Cerebellar cortex (tissue), 1 donor: Measurements from ENCODE around the gene GLRA2.
"Not testable (repeated sequence)": the region's sequence is repeated elsewhere in the genome, so short reads cannot be mapped to it uniquely, and the experiment has no call there.

ENCODE experiments used
- DNase-seq: peaks from one replicate; pipeline ENCODE4 v3.0.0-alpha.2; 2015; ENCODE audit warnings: low spot score

The GLRA2 gene

GRCh38 chrX:14591976-14592375 is 62.6 kb downstream of the GLRA2 start:
- DNase-seq: no peak

GRCh38 chrX:14594521-14594920 is 65.2 kb downstream of the GLRA2 start:
- peak; percentile 41 for DNase-seq

GRCh38 chrX:14598330-14598729 is 69.0 kb downstream of the GLRA2 start:
- DNase-seq: no peak

- peak; percentile 65 for DNase-seq
These were observed 78.2 kb downstream of the GLRA2 start for GRCh38 chrX:14607446-14607985.

GRCh38 chrX:14612450-14612849 is 83.1 kb downstream of the GLRA2 start:
- DNase-seq: not testable (repeated sequence)

- peak; percentile 36 for DNase-seq
These were observed 87.0 kb downstream of the GLRA2 start for GRCh38 chrX:14616301-14616700.

- no peak for DNase-seq
These were observed 87.5 kb downstream of the GLRA2 start for GRCh38 chrX:14616836-14617235.

- no peak for DNase-seq
These were observed 89.0 kb downstream of the GLRA2 start for GRCh38 chrX:14618177-14618965.

GRCh38 chrX:14630733-14631132 is 101.4 kb downstream of the GLRA2 start:
- DNase-seq: no peak

- DNase-seq: peak; percentile 88
These were observed 112.6 kb downstream of the GLRA2 start for GRCh38 chrX:14641681-14642655.

GRCh38 chrX:14660970-14661369 is 131.6 kb downstream of the GLRA2 start:
- no peak for DNase-seq

- DNase-seq: no peak
These were observed 141.5 kb downstream of the GLRA2 start for GRCh38 chrX:14670819-14671218.

GRCh38 chrX:14672611-14673172 is 143.4 kb downstream of the GLRA2 start:
- DNase-seq: no peak

- DNase-seq: no peak
These were observed 143.9 kb downstream of the GLRA2 start for GRCh38 chrX:14673236-14673635.

- no peak for DNase-seq
These were observed 144.4 kb downstream of the GLRA2 start for GRCh38 chrX:14673764-14674163.

- no peak for DNase-seq
These were observed 146.2 kb downstream of the GLRA2 start for GRCh38 chrX:14675500-14675899.

GRCh38 chrX:14676431-14676830 is 147.1 kb downstream of the GLRA2 start:
- DNase-seq: no peak

GRCh38 chrX:14688331-14688730 is 159.0 kb downstream of the GLRA2 start:
- DNase-seq: not testable (repeated sequence)

GRCh38 chrX:14690553-14690952 is 161.2 kb downstream of the GLRA2 start:
- no peak for DNase-seq

GRCh38 chrX:14694611-14695010 is 165.3 kb downstream of the GLRA2 start:
- no peak for DNase-seq

- no peak for DNase-seq
These were observed 168.1 kb downstream of the GLRA2 start for GRCh38 chrX:14697451-14697850.

- no peak for DNase-seq
These were observed 169.5 kb downstream of the GLRA2 start for GRCh38 chrX:14698790-14699189.
